Measurements from ENCODE around the gene NUP107.

The NUP107 gene

GRCh38 chr12:68775121-68775630 is 88.4 kb downstream of the NUP107 start:
- DNase-seq (ENCODE audit: low spot score) = no peak

- peak; percentile 16 for DNase-seq (ENCODE audit: low spot score)
These were observed 90.3 kb downstream of the NUP107 start for GRCh38 chr12:68776976-68777610.

GRCh38 chr12:68779280-68779679 is 92.5 kb downstream of the NUP107 start:
- no peak for DNase-seq (ENCODE audit: low spot score)

GRCh38 chr12:68780731-68781130 is 94.0 kb downstream of the NUP107 start:
- no peak for DNase-seq (ENCODE audit: low spot score)

GRCh38 chr12:68781728-68782127 is 95.0 kb downstream of the NUP107 start:
- DNase-seq (ENCODE audit: low spot score) = no peak

GRCh38 chr12:68784015-68784414 is 97.2 kb downstream of the NUP107 start:
- DNase-seq (ENCODE audit: low spot score) = no peak

GRCh38 chr12:68785358-68785757 is 98.6 kb downstream of the NUP107 start:
- DNase-seq (ENCODE audit: low spot score) = peak; percentile 30

- no peak for DNase-seq (ENCODE audit: low spot score)
These were observed 99.0 kb downstream of the NUP107 start for GRCh38 chr12:68785823-68786222.

- DNase-seq (ENCODE audit: low spot score) = no peak
These were observed 100.2 kb downstream of the NUP107 start for GRCh38 chr12:68786929-68787328.

GRCh38 chr12:68788554-68789143 is 101.9 kb downstream of the NUP107 start:
- no peak for DNase-seq (ENCODE audit: low spot score)

GRCh38 chr12:68789144-68789878 is 102.5 kb downstream of the NUP107 start:
- no peak for DNase-seq (ENCODE audit: low spot score)

GRCh38 chr12:68790081-68790951 is 103.5 kb downstream of the NUP107 start:
- DNase-seq (ENCODE audit: low spot score) = no peak

GRCh38 chr12:68790952-68791234 is 104.1 kb downstream of the NUP107 start:
- DNase-seq (ENCODE audit: low spot score) = no peak

GRCh38 chr12:68791897-68792481 is 105.2 kb downstream of the NUP107 start:
- DNase-seq (ENCODE audit: low spot score) = no peak

- DNase-seq (ENCODE audit: low spot score) = no peak
These were observed 106.2 kb downstream of the NUP107 start for GRCh38 chr12:68792952-68793351.

GRCh38 chr12:68793436-68793835 is 106.7 kb downstream of the NUP107 start:
- DNase-seq (ENCODE audit: low spot score) = no peak

GRCh38 chr12:68793975-68794652 is 107.3 kb downstream of the NUP107 start:
- no peak for DNase-seq (ENCODE audit: low spot score)

- DNase-seq (ENCODE audit: low spot score) = peak; percentile 74
These were observed 108.0 kb downstream of the NUP107 start for GRCh38 chr12:68794653-68795251.

Measured in kidney tubule cell (primary cell).